NCI-H526 (cell line): ENCODE results near the gene ARHGAP15.
A peak's percentile ranks its signal among the peaks of the same experiment; 100 is the strongest.

ENCODE experiments used
- DNase-seq, 2 experiments: peaks; one replicate each; lab custom pipeline; 2025; lab: John Stamatoyannopoulos, UW

The ARHGAP15 gene

GRCh38 chr2:143452817-143453451 lies 323.7 kb downstream of the ARHGAP15 start:
- no peak for DNase-seq

- no peak for DNase-seq
These were observed 324.8 kb downstream of the ARHGAP15 start for GRCh38 chr2:143453981-143454511.

- no peak for DNase-seq
These were observed 326.1 kb downstream of the ARHGAP15 start for GRCh38 chr2:143455317-143455716.

- DNase-seq = no peak
These were observed 329.3 kb downstream of the ARHGAP15 start for GRCh38 chr2:143458258-143459190.

GRCh38 chr2:143460382-143460781 lies 331.2 kb downstream of the ARHGAP15 start:
- DNase-seq = no peak

GRCh38 chr2:143463719-143464118 lies 334.5 kb downstream of the ARHGAP15 start:
- DNase-seq = no peak

- no peak for DNase-seq
These were observed 337.2 kb downstream of the ARHGAP15 start for GRCh38 chr2:143466391-143466790.

- DNase-seq = no peak
These were observed 337.8 kb downstream of the ARHGAP15 start for GRCh38 chr2:143467011-143467410.

GRCh38 chr2:143468341-143468888 lies 339.2 kb downstream of the ARHGAP15 start:
- no peak for DNase-seq

GRCh38 chr2:143469323-143469722 lies 340.1 kb downstream of the ARHGAP15 start:
- no peak for DNase-seq

GRCh38 chr2:143471550-143471949 lies 342.3 kb downstream of the ARHGAP15 start:
- DNase-seq = no peak

- no peak for DNase-seq
These were observed 344.0 kb downstream of the ARHGAP15 start for GRCh38 chr2:143473216-143473615.

GRCh38 chr2:143473820-143474219 lies 344.6 kb downstream of the ARHGAP15 start:
- DNase-seq = no peak

- DNase-seq = no peak
These were observed 345.4 kb downstream of the ARHGAP15 start for GRCh38 chr2:143474586-143474985.

- no peak for DNase-seq
These were observed 346.0 kb downstream of the ARHGAP15 start for GRCh38 chr2:143475041-143475776.

GRCh38 chr2:143476336-143477087 lies 347.3 kb downstream of the ARHGAP15 start:
- no peak for DNase-seq

- no peak for DNase-seq
These were observed 348.7 kb downstream of the ARHGAP15 start for GRCh38 chr2:143477714-143478443.

- DNase-seq = peak; percentile 60 to 64
These were observed 350.9 kb downstream of the ARHGAP15 start for GRCh38 chr2:143480086-143480485.

- peak; percentile 3 to 27 for DNase-seq
These were observed 351.5 kb downstream of the ARHGAP15 start for GRCh38 chr2:143480601-143481236.

- DNase-seq = no peak
These were observed 352.0 kb downstream of the ARHGAP15 start for GRCh38 chr2:143481237-143481623.
